ENCODE data around the gene NELL1.

DNA sequence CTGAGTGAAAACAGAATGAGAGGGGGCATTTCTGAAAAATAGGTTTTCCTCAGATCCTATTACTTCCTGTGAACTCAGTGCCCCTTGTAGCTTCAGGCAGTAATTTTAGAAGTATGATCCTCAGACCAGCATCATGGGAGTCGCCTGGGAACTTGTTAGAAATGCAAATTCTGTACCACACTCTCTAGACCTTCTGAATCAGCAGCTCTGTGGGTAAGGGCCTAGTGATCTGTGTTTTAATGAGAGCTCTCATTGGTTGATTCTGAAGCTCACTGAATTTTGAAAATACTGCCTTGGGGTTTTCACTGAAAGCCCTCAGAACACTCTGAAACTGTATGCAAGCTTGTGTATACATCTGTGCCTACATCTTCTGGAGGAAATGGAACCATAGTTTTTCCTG lies 876.3 kb downstream of the NELL1 start:
- TF ChIP-seq, protein P1, sequence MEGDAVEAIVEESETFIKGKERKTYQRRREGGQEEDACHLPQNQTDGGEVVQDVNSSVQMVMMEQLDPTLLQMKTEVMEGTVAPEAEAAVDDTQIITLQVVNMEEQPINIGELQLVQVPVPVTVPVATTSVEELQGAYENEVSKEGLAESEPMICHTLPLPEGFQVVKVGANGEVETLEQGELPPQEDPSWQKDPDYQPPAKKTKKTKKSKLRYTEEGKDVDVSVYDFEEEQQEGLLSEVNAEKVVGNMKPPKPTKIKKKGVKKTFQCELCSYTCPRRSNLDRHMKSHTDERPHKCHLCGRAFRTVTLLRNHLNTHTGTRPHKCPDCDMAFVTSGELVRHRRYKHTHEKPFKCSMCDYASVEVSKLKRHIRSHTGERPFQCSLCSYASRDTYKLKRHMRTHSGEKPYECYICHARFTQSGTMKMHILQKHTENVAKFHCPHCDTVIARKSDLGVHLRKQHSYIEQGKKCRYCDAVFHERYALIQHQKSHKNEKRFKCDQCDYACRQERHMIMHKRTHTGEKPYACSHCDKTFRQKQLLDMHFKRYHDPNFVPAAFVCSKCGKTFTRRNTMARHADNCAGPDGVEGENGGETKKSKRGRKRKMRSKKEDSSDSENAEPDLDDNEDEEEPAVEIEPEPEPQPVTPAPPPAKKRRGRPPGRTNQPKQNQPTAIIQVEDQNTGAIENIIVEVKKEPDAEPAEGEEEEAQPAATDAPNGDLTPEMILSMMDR (IDR thresholded peaks at IDR 0.05) = no peak
- TF ChIP-seq POLR2A (IDR thresholded peaks at IDR 0.05) = no peak
